A204.1 (cell line): Measurements from ENCODE around the gene MPZ.
"Not testable (repeated sequence)": the region's sequence is repeated elsewhere in the genome, so short reads cannot be mapped to it uniquely, and the experiment has no call there.

ENCODE experiments used
- FAIRE-seq: peaks from 2 replicates; lab custom pipeline; 2012; peaks lifted over from hg19 to GRCh38; lab: Jason Lieb, UNC

MPZ gene

DNA sequence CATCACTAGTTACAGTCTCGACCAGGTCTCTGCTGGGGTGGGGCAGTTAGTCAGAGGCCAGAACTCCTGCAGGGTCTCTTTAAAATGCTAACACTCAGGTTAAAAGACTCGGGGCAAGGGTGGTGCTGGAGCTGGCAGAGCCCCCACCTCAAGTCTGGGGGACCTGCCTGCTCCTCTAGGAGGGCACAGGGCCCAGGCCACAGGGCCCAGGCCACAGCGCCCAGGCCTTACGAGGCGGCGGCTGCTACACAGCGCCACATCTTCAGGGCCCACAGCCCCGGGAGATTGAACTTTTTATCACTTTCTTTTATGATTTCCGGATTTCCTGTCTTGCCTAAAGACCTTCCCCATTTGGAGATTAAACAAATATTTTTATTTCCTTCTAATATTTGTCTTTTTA is 10.4 kb downstream of the MPZ start:
- no peak for FAIRE-seq

DNA sequence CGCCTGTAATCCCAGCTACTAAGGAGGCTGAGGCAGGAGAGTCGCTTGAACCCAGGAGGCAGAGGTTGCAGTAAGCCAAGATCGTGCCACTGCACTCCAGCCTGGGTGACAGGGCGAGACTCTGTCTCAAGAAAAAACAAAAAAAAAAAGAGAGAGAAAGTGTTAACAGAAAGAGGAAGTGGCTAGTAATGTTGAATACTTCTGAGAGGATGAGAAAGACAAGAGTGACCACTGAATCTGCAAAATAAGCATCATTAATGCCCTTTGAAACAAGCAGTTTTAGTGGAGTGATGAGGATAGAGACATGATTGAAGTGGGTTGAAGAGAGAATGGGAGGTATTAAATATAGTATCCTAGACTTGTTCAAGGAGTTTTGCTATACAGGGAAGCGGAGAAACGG is 11.7 kb downstream of the MPZ start:
- FAIRE-seq = no peak

DNA sequence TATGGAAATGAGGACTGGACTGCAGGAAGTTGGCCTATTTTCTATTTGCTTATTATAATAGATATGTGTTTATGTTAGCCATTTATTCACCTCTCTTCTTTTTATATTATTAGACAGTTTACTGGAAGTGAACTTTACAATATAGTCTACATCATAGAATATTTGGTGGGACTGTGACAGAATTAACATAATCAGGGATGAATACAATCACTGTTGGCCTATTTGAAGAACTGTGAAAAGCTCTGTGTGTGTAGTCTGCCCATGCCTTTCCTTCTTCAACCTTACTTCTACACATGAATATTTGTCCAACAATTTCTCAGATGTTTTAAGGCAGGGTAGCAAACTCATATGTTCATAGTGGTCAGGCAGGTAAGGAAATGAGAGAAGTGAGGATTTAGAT is 12.4 kb downstream of the MPZ start:
- no peak for FAIRE-seq

DNA sequence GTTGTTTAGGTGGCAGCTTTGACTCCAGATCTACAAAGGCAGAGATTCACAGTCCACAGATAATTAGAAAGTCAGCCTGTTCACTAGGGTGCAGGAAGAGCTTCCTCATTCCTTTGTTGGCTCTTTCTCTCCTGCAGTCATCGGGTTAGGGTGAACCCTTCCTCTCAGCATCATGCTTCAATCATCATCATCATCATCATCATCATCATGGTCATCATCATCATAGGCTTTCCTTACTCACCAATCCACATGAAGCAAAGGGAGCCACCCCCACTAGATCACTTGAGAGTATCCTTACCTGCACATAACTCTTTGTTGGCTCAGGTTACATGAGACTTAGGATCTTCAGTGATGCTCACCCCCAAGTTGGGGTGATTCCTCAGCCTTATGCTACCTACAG is 19.0 kb downstream of the MPZ start:
- no peak for FAIRE-seq

DNA sequence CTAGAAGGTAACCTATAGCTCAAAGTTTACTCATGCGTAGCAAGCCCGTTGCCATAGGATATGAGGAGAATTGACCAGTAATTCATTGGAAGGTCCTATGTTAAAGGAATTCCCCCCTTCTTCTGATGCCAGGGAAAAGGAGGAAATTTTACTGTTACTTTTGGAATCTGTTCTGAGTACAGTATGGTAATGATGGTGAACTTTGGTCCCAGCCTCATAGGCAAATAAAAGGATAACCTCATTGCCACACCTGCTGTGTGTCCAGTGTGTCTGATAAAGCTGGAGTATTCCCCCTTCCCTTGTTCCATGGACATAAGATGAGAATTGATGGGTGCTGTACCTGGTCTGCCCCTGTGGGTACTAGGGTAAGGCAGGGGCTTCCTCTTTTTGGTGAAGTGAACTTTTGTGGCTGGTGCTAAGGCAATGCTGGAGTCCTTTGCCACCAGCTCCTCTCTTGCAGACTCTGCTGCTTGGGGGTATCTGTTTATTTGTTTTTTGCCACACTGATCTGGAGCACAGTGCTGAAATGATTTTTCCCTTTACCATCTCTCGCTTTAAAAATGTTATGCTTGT is 22.2 kb downstream of the MPZ start:
- FAIRE-seq = no peak

DNA sequence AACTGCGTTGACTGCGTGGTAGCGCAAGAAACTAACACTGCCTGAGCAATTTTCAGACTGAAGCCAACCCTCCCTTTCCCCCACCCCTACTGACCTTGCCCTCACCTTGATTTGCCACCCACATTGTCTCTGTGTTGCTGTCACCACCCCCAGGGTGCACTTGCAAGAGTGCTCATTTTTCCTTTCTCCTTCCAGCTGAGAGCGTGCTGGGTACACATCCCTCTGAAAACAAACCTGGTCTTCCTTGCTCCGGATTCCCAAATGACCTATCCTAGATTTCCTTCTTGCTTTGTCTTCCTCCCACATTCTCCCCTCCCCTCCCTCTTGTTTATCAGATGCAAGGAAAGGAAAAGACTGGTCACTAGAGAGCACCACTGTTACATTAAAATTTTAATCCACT is 24.2 kb downstream of the MPZ start:
- no peak for FAIRE-seq

DNA sequence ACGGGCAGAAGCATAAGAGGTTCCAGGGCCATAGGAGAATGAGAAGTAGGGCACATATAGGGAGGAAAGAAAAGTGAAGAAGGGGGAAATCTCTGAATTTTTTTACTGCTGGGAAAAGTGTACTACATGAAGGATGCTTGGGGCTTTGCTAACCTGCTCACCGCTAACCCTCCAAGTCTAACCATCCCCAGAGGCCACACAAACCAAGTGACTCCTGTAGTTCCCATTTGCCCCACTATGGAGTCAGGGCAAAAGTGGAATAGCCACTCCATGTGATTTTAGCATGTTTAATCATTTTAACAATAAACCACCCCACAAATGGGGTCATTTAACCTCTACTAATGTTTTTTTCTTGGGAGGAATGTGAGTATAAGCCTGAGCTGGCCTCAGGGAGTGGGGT is 24.7 kb downstream of the MPZ start:
- FAIRE-seq = no peak

DNA sequence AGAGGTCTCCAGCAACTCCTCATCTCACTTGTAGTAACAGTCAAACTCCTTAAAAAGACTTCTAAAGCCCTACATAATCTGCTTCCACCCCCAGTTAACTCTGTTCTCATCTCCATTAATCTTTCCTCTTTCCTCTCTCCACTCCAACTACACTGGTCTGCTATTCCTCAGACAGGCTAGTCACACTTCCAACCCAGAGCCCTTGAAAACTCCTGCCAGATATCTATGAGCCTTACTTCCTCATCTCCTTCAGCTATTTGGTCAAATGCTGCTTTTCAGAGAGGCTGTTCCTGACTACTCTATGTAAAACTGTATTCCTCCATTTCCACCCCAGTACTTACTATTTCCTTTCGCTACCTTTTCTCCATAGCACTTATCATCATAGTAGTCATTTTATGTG is 26.8 kb downstream of the MPZ start:
- FAIRE-seq = no peak

DNA sequence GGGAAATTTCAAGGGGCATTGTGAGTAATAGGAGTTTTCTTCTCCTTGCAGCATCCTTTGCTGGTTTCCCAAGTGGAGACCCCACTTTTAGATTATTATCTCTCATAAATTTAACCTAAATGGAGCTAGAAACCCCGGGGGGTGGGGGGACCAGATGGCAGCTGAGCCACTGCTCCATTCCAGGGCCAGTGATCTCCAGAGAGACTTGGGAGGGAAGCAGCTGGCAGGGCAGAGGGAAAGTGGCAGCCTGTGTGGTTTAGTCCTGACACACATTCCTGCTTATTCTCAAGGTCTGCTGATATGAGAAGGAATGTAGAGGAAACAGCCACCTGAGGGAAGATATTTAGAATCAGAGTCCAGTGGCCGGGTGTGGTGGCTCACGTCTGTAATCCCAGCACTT is 34.9 kb downstream of the MPZ start:
- FAIRE-seq = no peak

DNA sequence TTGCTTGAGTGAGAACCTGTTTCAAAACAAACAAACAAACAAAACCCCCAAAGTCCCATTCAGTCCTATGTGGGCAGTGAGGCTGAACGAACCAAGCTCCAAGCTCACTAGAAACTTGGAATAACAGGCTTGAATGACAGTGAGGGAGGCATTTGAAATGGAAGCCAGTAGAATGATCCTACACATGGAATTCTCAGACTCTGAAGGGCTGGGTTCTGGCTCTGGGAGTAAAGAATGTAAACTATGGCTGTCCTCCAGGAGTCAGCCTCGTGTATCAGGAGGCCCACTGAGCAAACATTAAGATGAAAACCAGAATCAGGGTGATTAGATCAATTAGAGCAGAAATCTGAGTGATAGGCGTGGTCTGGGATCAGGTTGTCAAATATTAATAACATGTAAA is 36.4 kb downstream of the MPZ start:
- FAIRE-seq = no peak

DNA sequence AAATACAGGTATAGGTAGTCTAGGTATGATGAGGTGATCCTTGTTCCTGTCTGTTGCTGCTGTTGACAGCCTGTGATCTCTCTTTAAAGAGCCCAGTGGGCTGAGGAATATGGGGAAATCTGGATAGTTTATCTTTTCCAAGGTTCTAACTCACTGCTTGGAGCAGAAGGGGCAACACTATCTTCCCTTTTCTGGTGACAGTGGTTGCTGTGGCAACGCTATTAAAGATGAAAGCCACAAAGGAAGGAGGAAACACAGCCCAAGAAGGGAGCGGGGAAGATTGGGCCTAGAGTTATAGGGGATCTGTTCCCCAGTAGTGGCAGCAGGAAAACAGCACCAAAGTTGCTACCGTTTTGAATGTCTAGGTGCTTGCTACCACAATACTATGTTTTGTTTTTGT is 42.4 kb downstream of the MPZ start:
- FAIRE-seq = no peak

DNA sequence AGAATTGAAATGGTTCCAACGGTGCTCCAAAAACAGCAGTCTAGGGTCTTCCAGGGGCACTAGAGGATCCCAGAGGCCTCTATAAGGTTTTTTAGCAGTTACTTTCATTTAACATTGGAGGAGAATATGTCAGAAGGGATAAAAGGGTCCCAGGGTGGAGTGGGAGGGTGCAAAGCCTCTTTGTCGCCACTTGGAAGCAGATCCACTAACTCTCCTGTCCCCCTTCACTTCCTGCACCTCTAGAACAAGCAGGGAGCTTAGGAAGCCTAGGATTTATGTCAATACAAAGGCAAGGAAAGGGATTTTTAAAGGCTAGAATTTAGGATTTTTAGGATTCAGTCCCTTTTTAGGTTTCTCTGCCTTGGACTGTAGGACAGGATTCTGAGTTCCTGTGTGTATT is 42.9 kb downstream of the MPZ start:
- no peak for FAIRE-seq

DNA sequence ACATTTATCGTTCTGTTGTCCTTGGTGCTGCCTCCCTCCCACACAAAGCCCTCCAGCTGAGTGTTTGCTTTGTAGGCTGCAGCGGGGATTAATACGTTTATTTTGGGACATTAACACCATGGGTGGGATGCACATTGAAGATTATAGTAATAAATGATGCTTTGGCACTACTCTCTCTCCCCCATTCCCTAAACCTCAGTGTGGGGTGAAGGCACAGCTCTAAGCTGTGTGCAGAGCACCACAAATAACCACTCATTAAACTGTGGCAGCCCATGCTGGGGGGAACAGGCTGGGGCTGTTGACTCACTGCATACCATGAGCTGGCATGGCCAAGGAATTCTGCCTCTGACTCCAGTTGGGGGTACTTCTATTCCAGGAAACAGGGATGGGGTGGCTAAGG is 43.6 kb downstream of the MPZ start:
- no peak for FAIRE-seq

DNA sequence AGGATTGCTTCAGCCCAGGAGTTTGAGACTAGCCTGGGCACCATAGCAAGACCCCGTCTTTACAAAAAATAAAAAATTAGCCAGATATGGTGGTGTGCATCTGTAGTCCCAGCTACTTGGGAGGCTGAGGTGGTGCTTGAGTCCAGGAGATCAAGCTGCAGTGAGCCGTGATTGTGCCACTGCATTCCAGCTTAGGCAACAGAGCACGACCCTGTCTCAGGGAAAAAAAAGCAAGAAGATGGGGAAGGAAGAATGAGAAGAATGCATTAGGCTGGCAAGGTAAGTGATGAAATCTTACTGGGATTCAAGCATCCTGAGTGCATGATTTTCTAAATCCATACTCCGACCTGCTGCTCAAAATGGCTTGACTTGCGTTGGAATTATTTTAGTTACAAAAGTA is 44.5 kb downstream of the MPZ start:
- FAIRE-seq = no peak

DNA sequence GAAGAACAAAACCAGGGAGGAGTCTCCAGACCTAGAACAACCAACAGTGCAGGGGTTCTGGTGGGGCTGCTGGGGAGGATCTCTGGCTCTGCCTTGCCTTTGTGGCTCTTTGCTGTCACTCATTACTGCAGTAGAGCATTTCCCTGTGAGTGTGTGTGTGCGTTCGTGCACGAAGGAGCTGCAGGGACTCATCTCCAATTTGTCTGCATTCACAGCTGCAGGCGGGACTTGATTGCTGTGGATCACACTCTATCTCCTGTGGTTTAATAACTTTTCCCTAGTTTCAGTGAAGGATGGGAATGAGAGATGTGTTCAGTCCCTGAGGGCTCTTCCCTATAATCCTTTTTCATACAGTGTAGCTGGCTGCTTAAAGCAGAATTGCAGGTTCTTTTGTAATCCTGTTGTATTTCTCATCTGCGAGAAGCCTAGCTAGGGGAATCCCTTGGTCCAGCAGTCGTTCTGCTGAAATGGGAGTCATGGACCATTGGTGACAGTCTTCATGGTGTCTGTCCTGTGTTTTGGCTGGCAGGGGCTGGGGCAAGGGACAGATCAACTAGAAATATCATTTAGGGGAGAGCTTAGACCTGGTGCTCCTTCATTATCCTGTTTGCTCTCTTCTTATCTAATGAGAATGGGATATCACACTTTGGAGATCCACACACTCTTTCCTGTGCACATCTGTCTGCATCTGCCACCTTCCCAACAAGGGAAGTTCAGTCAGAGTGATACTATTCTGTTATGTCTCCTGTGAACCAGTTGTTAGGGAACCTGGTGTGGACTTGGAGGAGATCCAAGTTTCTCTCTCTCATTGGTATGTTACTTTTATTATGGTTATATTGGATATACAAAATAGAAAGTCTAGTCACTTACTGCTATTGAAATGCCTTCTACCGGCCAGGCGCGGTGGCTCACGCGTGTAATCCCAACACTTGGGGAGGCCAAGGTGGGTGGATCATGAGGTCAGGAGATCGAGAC is 48.2 kb downstream of the MPZ start:
- no peak for FAIRE-seq

DNA sequence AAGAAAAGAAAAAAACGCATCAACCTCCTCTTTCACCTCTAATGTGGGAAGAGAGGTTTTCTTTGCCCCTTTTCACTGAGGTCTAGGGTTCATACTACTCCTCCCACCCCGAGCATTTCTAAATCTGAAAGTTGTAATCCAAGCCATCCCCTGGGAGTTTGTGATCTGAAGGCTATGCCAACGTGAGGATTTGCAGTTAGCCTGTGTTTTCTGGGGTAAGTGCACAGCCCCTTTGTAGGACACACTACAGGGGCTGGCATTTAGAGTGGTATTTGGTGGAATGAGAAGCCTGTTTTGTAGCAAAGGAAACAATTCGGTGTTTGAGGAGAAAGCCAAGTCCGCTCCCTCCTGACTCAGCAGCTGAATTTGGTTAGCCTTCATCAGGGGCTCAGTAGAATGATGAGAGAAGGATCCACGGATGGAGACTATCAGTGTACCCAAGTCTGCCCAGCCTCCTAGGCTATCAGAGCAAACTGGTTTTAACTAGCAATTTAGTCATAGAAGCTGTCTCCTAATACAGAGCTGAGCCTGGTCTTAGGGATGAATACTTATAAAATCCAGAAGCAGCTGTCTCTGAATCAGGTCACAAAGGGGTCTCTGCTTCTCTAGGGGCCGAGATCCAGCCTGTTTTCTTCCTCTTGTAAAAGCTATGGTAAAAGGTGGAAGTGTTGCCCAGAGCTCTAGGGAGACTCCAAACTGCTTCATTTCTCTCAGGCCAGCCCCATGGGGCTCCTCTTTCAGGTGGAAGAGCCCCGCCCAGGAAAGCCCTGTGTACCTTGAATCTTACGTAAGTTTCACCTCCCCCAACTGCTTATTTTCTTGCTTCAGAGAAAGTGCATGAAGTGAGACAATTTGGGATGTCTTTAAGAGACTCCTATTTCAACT is 49.1 kb downstream of the MPZ start:
- FAIRE-seq = no peak

DNA sequence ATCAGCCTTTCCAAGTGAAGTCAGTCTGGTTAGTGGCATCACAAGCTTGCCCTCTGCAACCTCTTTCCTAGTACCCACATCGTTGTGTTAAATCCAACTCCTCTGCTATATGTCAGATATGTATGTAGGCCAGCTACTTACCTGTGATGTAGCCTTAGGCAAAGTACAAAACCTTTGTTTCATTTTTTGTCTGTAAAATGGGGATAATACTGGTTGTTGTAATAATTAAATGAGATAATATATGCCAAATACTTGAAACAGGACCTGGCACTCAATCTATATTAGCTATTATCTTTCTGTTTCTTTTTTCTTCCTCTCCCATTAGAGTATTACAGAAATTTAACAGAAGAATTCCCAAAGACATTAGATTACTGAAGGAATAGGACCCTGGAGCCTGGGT is 50.0 kb downstream of the MPZ start:
- no peak for FAIRE-seq

DNA sequence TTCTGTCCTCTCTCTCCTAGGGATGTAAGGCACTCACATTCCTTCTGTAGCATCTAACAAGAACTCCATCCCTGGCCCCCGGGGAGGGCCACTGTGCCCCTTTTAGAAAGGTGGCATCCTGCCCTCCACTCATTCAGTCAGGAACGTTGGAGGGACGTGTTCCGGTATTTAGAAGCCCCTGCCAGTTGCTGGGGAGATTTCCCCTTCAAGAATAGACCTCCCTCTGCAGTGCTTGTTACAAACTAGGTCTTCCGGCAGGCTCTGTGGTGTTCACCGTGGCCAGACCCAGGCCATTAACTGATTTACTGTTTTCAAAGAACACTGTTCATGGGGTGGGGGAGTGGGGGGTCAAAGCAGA is 50.4 kb downstream of the MPZ start:
- FAIRE-seq = no peak

DNA sequence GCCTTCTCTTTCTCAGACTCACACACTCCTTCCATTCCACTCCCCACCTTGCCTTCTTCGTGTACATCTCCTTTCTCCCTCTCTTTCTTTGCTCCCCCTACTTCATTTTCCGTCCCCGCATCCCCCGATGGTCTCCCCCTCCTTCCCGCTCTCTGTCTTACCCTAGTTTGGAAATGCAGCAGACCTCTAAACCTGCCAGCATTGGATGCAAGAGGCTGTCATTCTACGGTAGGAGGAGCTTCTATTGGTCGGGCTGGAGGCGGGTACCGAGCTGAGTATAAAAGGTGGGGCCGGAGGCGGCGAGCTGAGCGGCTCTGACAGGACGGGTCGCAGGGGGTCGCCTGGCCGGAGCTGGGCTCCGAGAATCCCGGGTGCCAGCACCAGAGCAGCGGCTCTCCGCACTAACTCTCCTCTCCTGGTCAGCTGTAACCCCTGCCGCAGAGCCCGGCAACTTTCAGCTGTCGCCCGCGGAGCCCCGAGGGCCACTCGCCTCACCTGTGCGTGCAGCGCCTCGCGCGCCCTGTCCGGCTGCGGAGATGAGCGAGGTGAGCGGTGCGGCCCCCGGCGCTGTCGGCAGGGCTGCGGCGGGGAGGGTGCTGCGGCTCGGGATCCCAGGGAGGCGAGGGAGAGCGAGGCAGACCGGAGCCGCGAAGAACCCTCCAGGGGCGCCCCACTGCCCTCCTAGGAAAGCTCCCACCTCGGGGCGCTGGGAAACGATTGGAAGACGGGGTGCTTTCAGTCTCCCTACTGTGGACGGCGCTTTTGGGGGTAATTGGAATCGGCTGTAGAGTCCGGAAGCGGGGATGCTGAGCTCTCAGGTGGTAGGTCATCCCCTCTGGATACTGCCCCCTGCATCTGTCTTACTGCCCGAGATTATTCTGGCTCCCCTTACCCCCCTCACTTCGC is 51.1 kb downstream of the MPZ start, which contains the start of gene PCP4L1:
Gene PCP4L1 (plus strand): TSS at position 307 of the 906 bp plus-strand sequence. CDS start 230 bp downstream, at position 537.
- FAIRE-seq = no peak

DNA sequence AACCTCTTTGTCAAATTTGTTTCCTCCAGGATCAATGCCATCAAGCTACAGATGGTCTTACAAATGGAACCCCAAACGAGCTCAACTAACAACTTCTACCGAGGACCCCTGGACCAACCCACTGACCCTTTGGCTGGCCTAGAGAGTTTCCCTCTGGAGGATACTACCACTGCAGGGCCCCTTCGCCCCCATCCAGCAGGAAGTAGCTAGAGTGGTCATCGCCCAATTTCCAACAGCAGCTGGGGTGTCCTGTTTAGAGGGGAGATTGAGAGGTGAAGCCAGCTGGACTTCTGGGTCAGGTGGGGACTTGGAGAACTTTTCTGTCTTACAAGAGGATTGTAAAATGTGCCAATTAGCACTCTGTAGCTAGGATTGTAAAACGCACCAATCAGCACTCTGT is 52.7 kb downstream of the MPZ start:
- not testable (repeated sequence) for FAIRE-seq

DNA sequence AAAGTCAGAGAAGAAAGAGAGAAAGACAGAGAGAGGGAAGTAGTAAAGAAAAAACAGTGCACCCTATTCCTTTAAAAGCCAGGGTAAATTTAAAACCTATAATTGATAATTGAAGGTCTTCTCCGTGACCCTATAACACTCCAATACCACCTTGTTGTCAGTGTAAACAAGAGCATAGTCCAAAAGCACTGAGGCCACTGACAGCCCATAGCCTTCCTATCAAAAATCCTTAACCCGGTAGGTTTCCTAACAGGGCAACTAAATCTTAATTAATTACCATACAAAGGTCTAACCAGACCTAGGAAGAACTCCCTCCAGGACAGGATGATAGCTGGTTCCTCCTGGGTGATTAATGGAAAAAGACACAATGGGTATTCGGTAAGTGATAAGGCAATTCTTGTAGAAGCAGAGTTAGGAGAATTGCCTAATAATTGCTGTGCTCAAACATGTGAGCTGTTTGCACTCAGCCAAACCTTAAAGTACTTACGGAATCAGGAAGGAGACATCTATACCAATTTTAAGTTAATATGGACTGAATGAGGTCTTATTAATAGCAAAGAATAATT is 53.7 kb downstream of the MPZ start:
- FAIRE-seq = not testable (repeated sequence)

DNA sequence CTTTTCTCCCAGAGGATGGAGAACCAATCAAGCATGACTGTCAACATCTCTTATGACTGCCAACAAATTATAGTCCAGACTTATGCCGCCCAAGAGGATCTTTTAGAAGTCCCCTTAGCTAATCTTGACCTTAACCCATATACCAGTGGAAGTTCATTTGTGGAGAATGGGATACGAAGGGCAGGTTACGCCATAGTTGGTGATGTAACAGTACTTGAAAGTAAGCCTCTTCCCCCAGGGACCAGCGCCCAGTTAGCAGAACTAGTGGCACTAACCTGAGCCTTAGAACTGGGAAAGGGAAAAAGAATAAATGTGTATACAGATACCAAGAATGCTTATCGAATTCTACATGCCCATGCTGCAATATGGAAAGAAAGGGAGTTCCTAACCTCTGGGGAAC is 54.5 kb downstream of the MPZ start:
- FAIRE-seq = not testable (repeated sequence)
